Measurements from ENCODE around the gene JCAD. TPM values are rescaled to one million over a fixed set of nuclear protein-coding genes. Genes with fewer than 3 reads are reported as not detected.

Gene JCAD
- total RNA-seq, 4 donors from 2014 or later: 26.6 to 38.5 (median 28.1) TPM

DNA sequence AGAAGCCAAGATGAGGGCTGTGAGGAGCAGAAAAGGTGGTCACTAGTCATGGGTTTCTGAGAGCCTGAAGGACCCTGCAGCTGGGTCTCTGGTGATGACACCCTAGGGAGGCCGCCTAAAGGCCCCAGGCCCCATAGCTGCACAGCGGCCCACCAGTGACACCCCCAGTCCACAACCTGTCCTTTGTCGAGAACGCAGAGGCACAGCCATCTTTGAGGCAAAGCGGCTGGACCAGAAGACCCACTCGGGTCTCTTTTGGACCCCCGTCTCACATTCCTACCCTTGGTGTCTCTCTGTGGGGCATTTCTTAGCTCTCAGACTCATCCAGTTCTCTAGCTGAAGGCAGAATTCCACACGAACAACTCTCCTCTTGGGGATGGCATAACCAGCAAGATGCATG, 18.8 kb downstream of the JCAD start:
- Histone ChIP-seq H3K36me3 (peaks cover 2 to 4% of the 10 kb centered on the region in 2 donors), H3K4me1 (peaks cover 0 to 20% of the 10 kb centered on the region in 2 donors), H3K9me3 (no peaks in the 10 kb centered on the region), H3K27me3 (no peaks in the 10 kb centered on the region), H3K27ac (peak overlapping the region in 1 of 3 donors; percentile 40), H3K4me3 (replicated peaks in 1 of 3) (no peak overlapping the region)
- intact Hi-C loops (cut with DNase I): no loop called here
- WGBS, 2 donors: 91% methylated on average over 8 of the region's 8 CpGs
- no peak for TF ChIP-seq POLR2A (IDR thresholded peaks at IDR 0.05)
- TF ChIP-seq, protein P1, sequence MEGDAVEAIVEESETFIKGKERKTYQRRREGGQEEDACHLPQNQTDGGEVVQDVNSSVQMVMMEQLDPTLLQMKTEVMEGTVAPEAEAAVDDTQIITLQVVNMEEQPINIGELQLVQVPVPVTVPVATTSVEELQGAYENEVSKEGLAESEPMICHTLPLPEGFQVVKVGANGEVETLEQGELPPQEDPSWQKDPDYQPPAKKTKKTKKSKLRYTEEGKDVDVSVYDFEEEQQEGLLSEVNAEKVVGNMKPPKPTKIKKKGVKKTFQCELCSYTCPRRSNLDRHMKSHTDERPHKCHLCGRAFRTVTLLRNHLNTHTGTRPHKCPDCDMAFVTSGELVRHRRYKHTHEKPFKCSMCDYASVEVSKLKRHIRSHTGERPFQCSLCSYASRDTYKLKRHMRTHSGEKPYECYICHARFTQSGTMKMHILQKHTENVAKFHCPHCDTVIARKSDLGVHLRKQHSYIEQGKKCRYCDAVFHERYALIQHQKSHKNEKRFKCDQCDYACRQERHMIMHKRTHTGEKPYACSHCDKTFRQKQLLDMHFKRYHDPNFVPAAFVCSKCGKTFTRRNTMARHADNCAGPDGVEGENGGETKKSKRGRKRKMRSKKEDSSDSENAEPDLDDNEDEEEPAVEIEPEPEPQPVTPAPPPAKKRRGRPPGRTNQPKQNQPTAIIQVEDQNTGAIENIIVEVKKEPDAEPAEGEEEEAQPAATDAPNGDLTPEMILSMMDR (IDR thresholded peaks at IDR 0.05): no peak
- no peak for DNase-seq

DNA sequence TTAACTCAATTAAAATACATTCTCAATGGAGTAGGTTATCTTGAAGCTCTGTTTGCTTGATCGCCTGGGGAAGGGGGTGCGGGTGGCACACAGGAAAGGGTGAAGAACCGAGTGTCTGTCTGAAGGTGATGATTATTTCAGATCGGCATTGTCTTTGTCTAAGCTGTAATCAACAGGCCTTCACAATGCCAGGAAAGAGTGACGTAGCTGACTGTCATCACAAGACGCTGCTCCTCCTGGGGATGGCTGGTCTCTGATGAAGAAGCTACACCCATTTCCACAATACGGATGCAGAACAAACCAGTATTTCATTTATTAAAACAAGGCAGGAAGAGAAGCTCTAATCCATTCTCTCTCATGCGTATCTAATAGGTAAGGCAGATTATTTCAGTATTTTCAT, 19.4 kb downstream of the JCAD start:
- no peak for DNase-seq
- peaks cover 2 to 4% of the 10 kb centered on the region in 2 donors for H3K36me3 ChIP-seq
- peak overlapping the region in 2 of 3 donors; percentile 30 to 40 for H3K27ac ChIP-seq
- no peak overlapping the region for H3K4me3 ChIP-seq (replicated peaks in 1 of 3)
- H3K27me3 ChIP-seq: no peaks in the 10 kb centered on the region
- no peak for TF ChIP-seq POLR2A (IDR thresholded peaks at IDR 0.05)
- TF ChIP-seq, protein P1 (IDR thresholded peaks at IDR 0.05): no peak
- no peaks in the 10 kb centered on the region for H3K9me3 ChIP-seq
- H3K4me1 ChIP-seq: peaks cover 0 to 22% of the 10 kb centered on the region in 2 donors
- 94 to 95% methylated on average over 8 of the region's 8 CpGs for WGBS, 2 donors
- intact Hi-C loops (cut with DNase I): no loop called here

DNA sequence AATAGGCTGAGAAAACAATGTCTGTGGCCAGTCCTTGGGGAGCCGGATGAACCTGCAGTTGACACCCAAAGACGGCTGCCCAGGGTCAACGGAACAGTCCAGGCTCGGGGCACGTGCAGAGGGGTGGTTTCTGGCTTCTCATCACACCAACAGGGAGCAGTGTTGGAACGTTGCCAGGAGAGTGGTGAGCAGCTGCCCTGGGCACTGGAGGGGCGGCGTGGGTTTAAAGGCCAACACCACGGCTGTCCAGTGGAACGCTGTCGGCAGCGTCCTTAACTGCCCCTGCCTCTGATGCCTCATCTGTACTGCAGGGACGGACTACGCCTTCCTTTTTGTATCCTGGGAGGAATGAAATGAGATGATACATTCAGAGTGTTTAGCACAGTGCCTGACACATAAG, 19.8 kb downstream of the JCAD start:
- Histone ChIP-seq H3K27me3 (no peaks in the 10 kb centered on the region), H3K4me1 (peaks cover 0 to 22% of the 10 kb centered on the region in 2 donors), H3K9me3 (no peaks in the 10 kb centered on the region), H3K27ac (peak overlapping the region in 2 of 3 donors; percentile 12 to 30), H3K4me3 (replicated peaks in 1 of 3) (no peak overlapping the region), H3K36me3 (peaks cover 2 to 4% of the 10 kb centered on the region in 2 donors)
- DNase-seq: no peak
- intact Hi-C loops (cut with DNase I): no loop called here
- 74 to 76% methylated on average over 14 of the region's 14 CpGs for WGBS, 2 donors
- no peak for TF ChIP-seq POLR2A (IDR thresholded peaks at IDR 0.05)
- TF ChIP-seq, protein P1 (IDR thresholded peaks at IDR 0.05): no peak

DNA sequence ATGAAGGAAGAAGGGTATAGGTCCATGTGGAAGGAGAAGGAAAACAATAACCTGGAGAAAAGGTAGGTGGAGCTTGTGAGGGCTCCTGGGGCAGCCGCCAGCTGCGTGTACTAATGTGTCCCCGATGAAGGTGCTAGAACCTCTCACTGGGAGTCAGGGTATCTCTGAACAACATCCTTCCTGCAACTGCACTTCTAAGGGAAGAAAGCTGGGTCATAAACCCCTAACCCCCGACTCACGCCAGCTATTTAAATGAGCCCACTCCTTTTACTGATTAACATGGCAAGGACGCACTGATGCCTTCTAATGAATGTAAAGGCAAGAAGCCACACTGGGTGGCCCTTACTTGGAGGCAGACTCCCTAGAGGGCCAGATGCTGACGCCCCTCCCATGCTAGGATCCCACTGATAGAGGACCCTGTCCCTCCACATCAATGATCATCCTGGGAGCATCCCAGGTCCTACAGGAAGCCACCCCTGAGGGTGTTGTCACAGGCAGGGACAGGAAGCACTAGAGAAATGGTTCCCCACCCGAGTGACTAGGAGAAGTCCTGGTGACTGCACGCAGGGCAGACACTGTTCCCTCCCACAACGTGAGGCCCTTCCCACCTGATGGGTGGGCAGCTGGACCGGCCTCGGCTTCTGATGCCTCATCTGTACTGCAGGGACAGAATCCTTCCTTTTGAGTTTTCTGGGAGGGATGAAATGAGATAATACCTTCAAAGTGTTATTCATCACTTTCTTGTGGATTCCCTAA, 20.4 kb downstream of the JCAD start:
- no peak for DNase-seq
- peaks cover 2 to 4% of the 10 kb centered on the region in 2 donors for H3K36me3 ChIP-seq
- H3K27ac ChIP-seq: peak overlapping the region in 1 of 3 donors; percentile 12
- intact Hi-C loops (cut with DNase I): no loop called here
- peaks cover 0 to 22% of the 10 kb centered on the region in 2 donors for H3K4me1 ChIP-seq
- no peaks in the 10 kb centered on the region for H3K27me3 ChIP-seq
- no peaks in the 10 kb centered on the region for H3K9me3 ChIP-seq
- H3K4me3 ChIP-seq (replicated peaks in 1 of 3): no peak overlapping the region
- WGBS, 2 donors: 72 to 82% methylated on average over 10 to 12 of the region's 12 CpGs
- TF ChIP-seq, protein P1 (IDR thresholded peaks at IDR 0.05): no peak
- TF ChIP-seq POLR2A (IDR thresholded peaks at IDR 0.05): no peak

- Histone ChIP-seq H3K4me3 (replicated peaks in 1 of 3) (no peak overlapping the region), H3K4me1 (peaks cover 0 to 17% of the 10 kb centered on the region in 2 donors), H3K27me3 (no peaks in the 10 kb centered on the region), H3K9me3 (no peaks in the 10 kb centered on the region), H3K36me3 (peaks cover 2 to 4% of the 10 kb centered on the region in 2 donors), H3K27ac (no peak overlapping the region)
- WGBS, 2 donors: 80 to 84% methylated on average over 10 of the region's 10 CpGs
- no peak for DNase-seq
- TF ChIP-seq POLR2A (IDR thresholded peaks at IDR 0.05): no peak
- TF ChIP-seq, protein P1 (IDR thresholded peaks at IDR 0.05): no peak
- intact Hi-C loops (cut with DNase I): no loop called here
Observed at GRCh38 chr10:30037620-30038336, 21.6 kb downstream of the JCAD start.

All from thyroid gland (tissue), 4 donors.